ENCODE results near the gene TTC31.

The TTC31 gene

DNA sequence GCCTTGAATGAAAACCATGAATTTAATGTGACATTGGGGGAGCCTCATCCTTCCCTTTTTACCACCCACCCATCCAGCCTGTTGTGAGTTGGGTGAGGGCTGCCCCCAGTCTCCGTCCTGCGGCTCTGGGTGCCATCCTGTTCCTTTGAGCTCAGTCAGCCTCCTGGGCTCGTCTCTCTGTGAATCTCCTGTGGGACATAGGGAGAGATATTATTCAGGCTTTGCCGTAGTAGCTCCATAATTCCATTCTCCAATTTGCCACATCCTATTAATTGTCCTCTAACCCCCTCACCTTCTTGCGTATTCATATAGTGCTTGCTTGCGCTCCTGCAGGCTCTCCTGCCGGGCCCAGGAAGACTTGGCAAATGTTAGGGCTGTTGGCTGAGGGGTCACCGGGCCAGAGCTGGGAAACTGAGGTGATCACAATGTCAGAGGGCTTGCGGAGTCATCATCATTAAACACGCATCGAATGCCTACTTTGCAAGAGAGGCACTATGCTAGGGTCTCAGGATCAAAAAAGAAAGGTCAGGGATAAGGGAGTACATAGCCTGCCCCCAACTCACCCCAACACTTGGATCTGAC, 43.9 kb downstream of the TTC31 start:
- DNase-seq (ENCODE audit: low read depth) = no peak

DNA sequence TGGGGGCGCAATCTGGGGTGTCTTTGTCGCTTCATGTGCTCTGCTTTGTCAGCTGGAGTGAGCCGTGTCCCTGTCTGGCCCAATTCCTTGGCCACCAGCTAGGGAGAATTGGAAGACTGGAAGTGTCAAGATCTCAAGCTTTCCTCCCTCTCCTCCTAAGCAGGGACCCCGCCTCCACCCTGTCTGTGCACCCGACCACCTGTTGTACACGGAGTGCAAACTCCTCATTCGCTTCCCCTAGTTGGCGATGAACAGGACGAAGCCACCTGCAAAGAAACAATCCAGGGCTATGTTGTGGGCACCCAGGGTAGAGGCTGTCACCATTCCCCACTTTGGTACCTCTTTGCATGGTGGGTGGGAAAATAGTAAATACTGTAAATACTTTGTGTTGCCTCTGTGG, 44.9 kb downstream of the TTC31 start:
- no peak for DNase-seq (ENCODE audit: low read depth)

DNA sequence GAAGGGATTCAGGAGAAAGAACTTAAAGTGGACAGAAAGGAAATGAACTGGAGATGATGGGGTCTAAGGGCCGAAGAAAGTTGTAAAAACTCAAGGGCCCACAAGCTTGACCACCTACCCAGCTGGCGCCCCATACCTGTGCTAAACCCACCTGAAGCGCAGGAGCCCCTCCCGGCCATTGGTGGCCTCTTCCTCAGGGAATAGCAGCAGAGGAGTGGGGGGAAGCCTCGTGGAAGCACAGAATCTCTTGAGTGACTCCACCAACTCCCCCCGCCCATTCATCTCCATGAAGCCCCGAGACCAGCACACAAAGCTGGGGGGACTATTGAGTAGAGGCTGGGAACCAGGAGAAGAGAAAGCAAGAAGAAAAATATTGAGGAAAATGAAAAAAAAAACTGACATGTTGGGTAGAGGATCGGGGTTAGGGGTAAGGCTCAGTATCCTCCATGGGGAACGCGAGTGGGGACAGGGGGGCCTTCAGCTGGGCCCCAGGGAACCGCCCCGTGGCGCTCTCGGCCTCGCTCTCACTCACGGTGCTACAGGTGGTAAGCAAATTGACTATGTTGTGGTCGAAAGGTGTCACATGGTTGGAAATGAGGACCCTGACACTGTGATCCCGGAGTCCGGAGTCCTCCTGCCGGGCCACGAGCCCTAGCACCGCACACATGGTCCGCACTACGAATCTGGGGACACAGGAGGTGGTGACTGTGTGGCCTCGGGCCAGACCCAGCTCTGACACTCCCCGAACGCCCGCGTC, 45.9 kb downstream of the TTC31 start:
- peak; percentile 69 for DNase-seq (ENCODE audit: low read depth)

DNA sequence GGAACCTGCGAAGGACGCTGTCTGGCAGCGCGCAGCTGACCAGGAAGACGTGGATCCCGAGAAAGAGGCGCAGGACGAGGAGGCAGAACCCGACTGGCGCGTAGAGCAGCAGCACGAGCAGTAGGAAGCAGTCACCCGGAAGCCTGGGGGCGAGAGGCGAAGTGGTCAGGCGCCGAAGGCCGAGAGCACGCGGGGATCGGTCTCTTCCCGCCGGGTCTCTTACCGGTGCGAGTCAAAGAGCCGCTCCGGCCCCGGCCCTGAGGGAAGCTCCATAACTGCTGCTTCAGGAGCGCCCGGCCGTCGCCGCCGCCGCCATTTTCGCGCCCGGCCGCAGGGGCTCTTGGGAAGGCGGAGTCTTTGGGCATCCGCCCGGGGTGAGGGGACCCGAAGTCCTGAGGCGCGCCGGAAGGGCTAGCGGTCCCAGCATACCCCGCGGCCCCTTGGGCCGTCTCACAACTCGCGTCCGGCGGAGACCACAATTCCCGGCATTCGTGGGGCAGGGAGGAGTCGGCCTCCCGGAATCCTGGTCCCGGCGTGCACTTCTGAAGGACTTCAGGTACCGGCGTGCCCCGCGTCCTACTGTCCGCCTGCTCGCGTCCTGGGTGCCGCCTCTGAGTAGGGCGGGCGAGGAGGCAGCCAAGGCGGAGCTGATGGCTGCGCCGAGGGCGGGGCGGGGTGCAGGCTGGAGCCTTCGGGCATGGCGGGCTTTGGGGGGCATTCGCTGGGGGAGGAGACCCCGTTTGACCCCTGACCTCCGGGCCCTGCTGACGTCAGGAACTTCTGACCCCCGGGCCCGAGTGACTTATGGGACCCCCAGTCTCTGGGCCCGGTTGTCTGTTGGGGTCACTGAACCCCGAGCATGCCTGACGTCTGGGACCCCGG, 46.7 kb downstream of the TTC31 start, which contains the start of the genes AUP1 and HTRA2:
AUP1 (minus strand) TSS at position 350 of the 882 bp plus-strand sequence; CDS start at position 273, 77 bp downstream.
HTRA2 (plus strand) TSS at position 577 of the 882 bp plus-strand sequence; CDS start at position 651, 74 bp downstream.
- DNase-seq (ENCODE audit: low read depth) = peak; percentile 100

DNA sequence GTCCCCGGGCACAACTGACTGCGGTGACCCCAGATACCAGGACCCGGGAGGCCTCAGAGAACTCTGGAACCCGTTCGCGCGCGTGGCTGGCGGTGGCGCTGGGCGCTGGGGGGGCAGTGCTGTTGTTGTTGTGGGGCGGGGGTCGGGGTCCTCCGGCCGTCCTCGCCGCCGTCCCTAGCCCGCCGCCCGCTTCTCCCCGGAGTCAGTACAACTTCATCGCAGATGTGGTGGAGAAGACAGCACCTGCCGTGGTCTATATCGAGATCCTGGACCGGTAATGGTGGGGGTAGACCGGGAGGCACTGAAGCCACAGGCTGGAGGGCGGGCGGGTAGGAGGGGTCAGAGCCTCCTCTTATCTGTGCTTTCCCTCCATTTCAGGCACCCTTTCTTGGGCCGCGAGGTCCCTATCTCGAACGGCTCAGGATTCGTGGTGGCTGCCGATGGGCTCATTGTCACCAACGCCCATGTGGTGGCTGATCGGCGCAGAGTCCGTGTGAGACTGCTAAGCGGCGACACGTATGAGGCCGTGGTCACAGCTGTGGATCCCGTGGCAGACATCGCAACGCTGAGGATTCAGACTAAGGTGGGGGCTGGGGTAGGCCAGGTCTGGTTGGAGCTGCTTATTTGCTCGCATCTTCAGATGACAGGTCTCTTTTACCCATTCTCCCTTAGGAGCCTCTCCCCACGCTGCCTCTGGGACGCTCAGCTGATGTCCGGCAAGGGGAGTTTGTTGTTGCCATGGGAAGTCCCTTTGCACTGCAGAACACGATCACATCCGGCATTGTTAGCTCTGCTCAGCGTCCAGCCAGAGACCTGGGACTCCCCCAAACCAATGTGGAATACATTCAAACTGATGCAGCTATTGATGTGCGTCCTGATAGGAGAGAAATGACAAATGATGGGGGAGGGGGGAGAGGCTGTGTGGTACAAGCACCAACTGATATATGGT, 47.6 kb downstream of the TTC31 start:
- DNase-seq (ENCODE audit: low read depth) = peak; percentile 66

DNA sequence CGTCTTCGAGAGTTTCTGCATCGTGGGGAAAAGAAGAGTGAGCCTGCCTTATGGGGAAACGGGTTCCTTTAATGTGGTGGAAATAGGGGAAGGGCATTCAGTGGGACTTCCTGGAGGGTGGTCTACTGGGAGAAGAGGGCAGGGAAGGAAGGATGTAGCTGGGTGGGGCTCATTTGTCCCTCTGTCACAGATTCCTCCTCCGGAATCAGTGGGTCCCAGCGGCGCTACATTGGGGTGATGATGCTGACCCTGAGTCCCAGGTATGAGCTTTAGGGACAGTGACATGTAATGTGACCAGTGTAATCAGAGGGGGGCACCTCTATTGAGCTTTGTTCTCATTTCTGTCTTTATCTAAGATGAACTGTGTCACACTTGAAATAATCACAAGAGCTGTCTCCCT, 48.8 kb downstream of the TTC31 start:
- no peak for DNase-seq (ENCODE audit: low read depth)

DNA sequence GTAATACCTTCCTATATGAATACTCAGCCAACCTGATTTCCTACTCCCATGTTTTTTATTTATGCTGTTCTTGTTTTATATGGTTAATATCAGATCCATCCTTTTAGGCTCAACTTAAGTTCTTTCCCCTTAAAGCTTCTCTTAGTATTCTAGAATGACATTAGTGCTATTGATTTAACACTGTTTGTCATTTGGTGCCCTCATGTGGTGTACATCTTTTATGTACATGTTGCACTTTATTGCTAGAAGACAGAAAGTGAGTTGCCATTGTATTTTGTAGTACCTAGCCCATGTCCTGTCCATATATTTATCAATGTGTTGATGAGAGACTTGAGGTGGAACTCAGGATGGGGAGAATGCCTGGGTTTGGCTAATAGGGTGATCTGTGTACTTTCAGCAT, 49.3 kb downstream of the TTC31 start:
- DNase-seq (ENCODE audit: low read depth) = peak; percentile 69

DNA sequence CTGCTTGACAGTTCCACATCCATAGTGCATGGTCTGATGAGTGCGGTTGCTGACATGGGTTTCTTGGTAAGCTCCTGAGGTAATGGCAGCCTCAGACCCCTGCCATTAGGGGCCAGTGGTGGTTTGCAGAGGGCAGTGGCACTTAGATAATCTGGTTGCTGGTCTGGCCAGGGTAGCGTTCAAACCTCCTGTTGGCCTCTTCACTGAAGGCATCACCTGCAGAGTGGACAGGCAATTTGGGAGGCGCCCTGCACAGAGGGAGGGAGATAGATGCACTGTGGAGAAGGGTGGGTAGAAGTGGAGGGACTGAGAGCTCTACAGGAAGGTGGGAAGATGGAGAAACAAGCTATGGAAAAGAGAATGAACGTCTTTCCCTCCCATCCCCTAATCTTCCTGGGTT, 50.6 kb downstream of the TTC31 start:
- no peak for DNase-seq (ENCODE audit: low read depth)

DNA sequence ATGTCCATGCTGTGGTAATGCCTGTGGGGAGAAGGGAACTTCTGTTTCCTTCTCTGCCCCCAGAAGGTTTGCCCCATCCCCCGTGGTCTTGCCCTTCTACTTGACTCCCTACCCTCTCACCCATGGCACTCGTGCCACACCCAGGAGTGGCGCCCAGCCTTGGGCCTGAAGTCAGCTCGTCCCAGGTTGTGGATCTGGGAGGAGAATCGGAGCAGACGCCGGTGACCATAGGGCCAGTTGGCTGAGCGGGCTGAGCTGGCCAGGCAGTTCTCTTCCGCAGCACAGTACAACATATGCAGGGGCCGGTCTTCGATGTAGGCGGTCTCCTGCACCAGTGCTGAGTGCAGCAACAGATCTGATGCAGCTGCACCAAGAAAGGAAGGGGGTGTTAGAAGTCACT, 51.5 kb downstream of the TTC31 start:
- no peak for DNase-seq (ENCODE audit: low read depth)

DNA sequence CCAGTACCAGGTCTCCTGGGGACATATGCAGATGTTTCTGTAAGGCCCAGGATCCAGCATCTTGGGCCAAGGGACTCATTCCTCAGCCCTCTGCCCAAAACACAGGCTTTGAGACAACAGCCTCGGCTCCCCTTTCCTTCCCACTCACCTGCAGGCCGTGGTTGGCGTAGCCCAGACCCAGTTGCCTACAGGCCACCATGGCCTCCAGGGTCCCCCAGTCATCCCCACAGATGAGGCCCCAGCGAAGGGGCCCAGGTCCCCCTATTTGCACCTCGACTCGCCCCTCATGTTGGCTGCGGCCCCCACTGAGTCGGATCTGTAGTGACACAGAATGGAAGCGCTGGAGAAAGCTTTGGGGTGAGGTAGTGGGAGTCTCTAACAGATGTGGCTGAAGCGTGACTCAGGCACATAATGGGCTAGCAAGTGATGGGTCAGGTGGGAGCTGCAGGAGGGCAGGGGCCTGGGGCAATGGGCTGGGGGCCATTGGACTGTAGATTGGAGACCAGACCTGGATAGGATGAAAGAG, 52.6 kb downstream of the TTC31 start:
- no peak for DNase-seq (ENCODE audit: low read depth)

DNA sequence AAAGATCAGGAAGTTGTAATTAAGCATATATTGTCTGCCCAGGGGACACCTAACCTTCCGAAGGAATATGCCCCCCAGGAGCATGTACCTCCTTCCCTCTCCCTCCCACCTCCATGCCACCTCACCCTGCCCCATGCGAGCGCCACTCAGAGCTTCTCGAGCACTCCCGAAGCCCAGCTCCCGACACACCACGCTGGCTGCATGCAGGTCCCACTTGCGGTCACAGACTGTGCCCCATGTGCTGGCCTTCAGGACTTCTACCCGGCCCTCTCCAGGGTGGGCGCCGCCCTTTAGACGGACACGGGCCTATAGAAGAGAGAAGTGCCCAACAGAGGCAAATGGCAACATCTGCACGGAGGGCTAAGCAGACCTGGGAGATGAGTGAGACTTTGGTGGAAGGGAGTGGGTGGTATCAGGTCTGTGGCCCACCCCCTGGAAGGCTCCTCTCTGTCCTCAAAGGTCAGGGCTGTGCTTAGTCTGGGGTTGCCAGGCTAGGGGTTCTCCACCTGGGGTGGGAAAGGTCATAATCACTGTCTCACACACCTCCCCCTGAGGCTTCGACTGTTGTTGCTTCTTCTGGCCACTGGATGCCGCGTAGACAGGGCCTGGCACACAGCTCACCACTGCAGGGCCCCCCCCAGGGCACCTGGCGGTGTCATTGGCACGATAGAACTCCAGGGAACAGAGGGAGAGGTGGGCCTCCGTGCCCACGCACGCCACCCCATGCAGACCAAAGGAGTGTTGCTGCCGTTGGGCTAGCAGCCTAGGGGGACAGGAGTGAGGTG, 53.5 kb downstream of the TTC31 start:
- DNase-seq (ENCODE audit: low read depth) = no peak

DNA sequence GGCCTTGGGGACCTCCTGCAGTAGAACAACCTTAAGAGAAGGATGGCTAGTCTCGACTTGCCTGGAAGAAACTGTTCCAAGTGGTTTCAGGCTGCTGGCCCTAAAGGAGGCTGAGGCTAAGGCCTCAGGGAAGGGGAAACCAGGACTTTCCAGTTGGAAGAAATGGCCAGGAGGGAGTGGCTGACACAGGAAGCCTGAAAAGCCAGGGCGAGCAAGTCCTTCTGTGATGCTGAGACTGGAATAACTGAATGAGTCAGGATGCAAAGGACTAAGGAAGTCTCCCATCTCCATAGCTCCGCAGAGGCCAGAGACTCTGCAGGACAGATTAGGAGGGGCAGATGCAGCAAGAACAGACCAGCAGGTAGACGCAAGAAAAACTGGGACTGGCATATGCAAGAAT, 54.3 kb downstream of the TTC31 start:
- no peak for DNase-seq (ENCODE audit: low read depth)

DNA sequence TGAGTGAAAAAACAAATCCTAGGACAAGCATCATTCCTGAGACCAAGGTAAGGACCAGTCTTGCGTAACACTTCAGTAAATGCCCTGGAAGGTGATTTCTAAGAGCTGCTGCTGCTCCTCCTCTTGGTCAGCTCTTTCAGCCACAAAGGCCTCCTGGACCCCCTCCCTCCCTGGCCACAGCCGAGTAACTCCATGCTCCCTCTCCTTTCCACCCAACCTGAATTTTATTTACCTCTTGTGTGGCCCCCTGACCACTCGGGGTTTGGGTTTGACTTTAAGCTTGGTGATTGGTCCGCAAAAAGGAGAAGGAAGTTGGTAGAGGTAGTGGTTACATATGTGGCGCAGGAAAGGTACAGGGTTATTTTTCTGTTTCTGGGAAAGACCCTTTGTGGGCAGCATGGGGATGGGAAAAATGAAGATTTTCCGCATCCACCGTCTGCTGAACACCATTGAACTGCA, 56.0 kb downstream of the TTC31 start:
- DNase-seq (ENCODE audit: low read depth) = no peak

DNA sequence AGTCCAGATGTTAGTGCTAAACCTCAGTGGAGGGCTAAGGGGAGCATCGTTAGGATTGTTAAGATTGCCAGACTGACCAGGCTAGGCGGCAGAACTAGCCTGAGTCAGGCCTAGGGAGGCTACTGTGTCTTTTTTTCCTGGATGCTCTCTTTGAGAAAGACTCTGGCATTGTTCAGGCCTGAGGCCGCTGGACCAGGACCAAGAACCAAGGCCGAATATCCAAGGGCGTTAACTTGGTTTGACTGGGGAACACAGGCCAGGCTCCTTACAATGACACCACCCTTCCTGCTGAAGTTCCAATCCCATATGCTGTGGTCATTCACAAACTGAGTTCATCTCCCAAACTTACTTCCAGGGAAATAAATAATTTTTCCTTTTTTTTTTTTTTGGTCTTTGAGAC, 57.4 kb downstream of the TTC31 start:
- DNase-seq (ENCODE audit: low read depth) = no peak

DNA sequence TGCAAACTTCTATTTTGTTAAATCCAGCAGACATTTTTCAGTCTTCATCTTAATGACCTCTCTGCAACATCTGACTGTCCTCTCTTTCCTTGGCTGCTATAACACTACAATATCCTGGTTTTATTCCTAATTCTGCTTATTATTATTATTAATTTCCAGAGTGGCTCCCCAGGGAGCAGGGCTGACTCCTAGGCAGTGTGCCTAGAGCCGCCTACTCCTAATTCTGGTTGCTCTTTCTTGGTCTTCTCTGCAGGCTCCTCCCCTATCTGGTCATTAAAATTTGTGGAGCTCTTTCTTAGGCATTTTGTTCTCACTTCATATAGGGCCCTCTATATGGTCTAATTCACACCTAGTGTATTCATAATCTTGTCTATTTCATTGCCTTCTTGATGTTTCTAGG, 60.1 kb downstream of the TTC31 start:
- no peak for DNase-seq (ENCODE audit: low read depth)

Data from ELR (cell line).